Gastrocnemius medialis (tissue), 4 donors: ENCODE data around the gene PHF10. TPM values are rescaled to one million over a fixed set of nuclear protein-coding genes. Genes with fewer than 3 reads are reported as not detected.
A peak's percentile ranks its signal among the peaks of the same experiment; 100 is the strongest.
"Not testable (repeated sequence)": the region's sequence is repeated elsewhere in the genome, so short reads cannot be mapped to it uniquely, and the experiment has no call there.

ENCODE experiments used
- ATAC-seq, 2 donors: fragments of 150-250 bp; one replicate each; pipeline ENCODE4 v1.9.1; 2016
- DNase-seq, 2 donors: peaks; one replicate each; pipeline ENCODE4 v3.0.0-alpha.2; 2019
- H3K27ac ChIP-seq, 4 donors: fragments of 200-600 bp; sonication (generic); 1 replicate in 1 of 4; 2 replicates in 3 of 4; pipeline ENCODE4 v1.5.1; 2016 to 2018; ENCODE audit warnings: mild to moderate bottlenecking in 2 of 4, moderate library complexity in 1 of 4
- H3K27me3 ChIP-seq, 3 donors: fragments of 200-600 bp; sonication (generic) in 2 of 3; 1 replicate in 1 of 3; 2 replicates in 2 of 3; pipeline versions ENCODE4 v1.5.1 to v1.6.0; 2016 to 2019; ENCODE audit warnings: mild to moderate bottlenecking in 1 of 3, moderate library complexity in 1 of 3
- H3K36me3 ChIP-seq, 2 donors: fragments of 200-600 bp; sonication (generic) in 1 of 2; one replicate each; pipeline ENCODE4 v1.5.1; 2017 to 2018
- H3K4me1 ChIP-seq, 2 donors: fragments of 200-600 bp; sonication (generic) in 1 of 2; one replicate each; pipeline ENCODE4 v1.5.1; 2016 to 2017; ENCODE audit warnings: mild to moderate bottlenecking in 2 of 2
- H3K4me3 ChIP-seq, 4 donors: fragments of 200-600 bp; sonication (generic) in 3 of 4; 1 replicate in 1 of 4; 2 replicates in 3 of 4; pipeline ENCODE4 v1.5.1; 2016 to 2019; ENCODE audit warnings: mild to moderate bottlenecking in 2 of 4
- H3K9me3 ChIP-seq, 3 donors: fragments of 200-600 bp; sonication (generic) in 2 of 3; 1 replicate in 1 of 3; 2 replicates in 2 of 3; pipeline ENCODE4 v1.5.1; 2016 to 2019
- POLR2A ChIP-seq, 2 donors: fragments of 450-650 bp; IDR thresholded peaks; one replicate each; pipeline ENCODE4 v1.6.1; 2017; ENCODE audit warnings: antibody characterized with exemption in 2 of 2, mild to moderate bottlenecking in 2 of 2, moderate library complexity in 2 of 2
- in situ Hi-C, 4 donors: fragments of 200-750 bp; cut with MboI; loops; one replicate each; pipeline versions ENCODE4 v1.15.0 to v1.8.0; 2017; ENCODE audit warnings: low sequenced_read_pairs in 4 of 4
- intact Hi-C: fragments of 100-400 bp; cut with DNase I; formaldehyde crosslinking; loops from one replicate; pipeline ENCODE4 v1.15.1; 2023; ENCODE audit warnings: low total_unique reads
- total RNA-seq, 4 donors: library from RNA; depleted of rRNA; stranded (reverse); fragments of >200 nt; gene quantifications; one replicate each; pipeline versions ENCODE4 v1.1.0 to v1.2.3, GENCODE V29; 2016
- TF ChIP-seq, protein P1 (sequence below), 5 experiments: fragments of 450-650 bp in 3 of 5; fragments of 200-600 bp in 2 of 5; sonication (generic) in 2 of 5; IDR thresholded peaks in 4 of 5; conservative IDR thresholded peaks in 1 of 5; 1 replicate in 4 of 5; 2 replicates in 1 of 5; pipeline ENCODE4 v1.5.1; 2016 to 2019; ENCODE audit warnings: antibody characterized with exemption in 5 of 5, mild to moderate bottlenecking in 3 of 5, moderate library complexity in 3 of 5

PHF10 gene
- 10 to 100 TPM; 40.1 to 58.1 (median 49.0) TPM for total RNA-seq

DNA sequence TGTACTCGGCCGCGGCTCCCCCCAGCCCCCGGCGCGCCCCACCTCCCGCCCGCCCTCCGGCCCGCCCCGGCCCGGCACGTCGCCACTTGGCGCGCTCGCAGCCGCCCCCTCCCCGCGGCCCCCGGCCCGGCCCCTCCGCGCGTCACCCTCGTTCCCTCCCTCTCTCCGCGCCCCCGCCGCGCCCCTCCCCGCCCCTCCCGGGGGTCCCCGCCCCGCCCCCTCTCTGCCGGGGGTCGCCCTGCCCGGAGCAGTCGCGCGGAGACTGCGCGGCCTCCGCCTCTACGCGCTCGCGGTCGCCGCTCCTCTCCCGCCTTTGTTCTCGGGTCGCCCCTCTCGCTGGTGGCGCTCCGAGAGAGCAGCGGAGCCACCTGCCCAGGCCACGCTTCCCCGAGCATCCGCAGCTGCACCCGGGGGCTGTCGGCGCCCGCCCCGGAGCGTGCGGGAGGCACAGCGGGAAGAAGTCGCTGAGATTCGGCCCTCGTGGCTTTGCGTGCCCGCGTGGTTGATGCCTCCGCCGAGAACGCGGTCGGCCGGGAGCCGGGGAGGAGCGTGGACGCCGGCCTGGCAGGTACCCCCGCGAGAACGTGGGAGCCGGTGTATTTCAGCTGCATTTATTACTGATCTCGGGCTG is at the start of gene PHF10:
Gene PHF10 (minus strand): TSS at position 7 of the 631 bp plus-strand sequence. CDS start 569 bp downstream, outside the sequence.
- Histone ChIP-seq H3K4me1 (peaks cover 37 to 39% of the 10 kb centered on the region in 2 donors), H3K27ac (peak within 1 kb of the TSS; percentile 85 to 98 (median 92)), H3K4me3 (peak within 1 kb of the TSS; percentile 63 to 86 (median 81)), H3K27me3 (no peaks in the 10 kb centered on the region), H3K9me3 (no peaks in the 10 kb centered on the region), H3K36me3 (no peaks in the 10 kb centered on the region)
- TF ChIP-seq, protein P1, sequence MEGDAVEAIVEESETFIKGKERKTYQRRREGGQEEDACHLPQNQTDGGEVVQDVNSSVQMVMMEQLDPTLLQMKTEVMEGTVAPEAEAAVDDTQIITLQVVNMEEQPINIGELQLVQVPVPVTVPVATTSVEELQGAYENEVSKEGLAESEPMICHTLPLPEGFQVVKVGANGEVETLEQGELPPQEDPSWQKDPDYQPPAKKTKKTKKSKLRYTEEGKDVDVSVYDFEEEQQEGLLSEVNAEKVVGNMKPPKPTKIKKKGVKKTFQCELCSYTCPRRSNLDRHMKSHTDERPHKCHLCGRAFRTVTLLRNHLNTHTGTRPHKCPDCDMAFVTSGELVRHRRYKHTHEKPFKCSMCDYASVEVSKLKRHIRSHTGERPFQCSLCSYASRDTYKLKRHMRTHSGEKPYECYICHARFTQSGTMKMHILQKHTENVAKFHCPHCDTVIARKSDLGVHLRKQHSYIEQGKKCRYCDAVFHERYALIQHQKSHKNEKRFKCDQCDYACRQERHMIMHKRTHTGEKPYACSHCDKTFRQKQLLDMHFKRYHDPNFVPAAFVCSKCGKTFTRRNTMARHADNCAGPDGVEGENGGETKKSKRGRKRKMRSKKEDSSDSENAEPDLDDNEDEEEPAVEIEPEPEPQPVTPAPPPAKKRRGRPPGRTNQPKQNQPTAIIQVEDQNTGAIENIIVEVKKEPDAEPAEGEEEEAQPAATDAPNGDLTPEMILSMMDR (IDR thresholded peaks at IDR 0.05 in 4 of 5, conservative IDR thresholded peaks at IDR 0.05 in 1 of 5), result no peak
- TF ChIP-seq POLR2A (IDR thresholded peaks at IDR 0.05), result no peak
- in situ Hi-C loops (no loop called here), intact Hi-C loops (loop anchor here (10.0 kb wide), 1 partner anchor 830 kb away; the partner anchor contains the start of genes PSMB1 and TBP)
- peak; percentile 50 to 53 for ATAC-seq
- DNase-seq, result peak in 1 of 2 donors; percentile 25

DNA sequence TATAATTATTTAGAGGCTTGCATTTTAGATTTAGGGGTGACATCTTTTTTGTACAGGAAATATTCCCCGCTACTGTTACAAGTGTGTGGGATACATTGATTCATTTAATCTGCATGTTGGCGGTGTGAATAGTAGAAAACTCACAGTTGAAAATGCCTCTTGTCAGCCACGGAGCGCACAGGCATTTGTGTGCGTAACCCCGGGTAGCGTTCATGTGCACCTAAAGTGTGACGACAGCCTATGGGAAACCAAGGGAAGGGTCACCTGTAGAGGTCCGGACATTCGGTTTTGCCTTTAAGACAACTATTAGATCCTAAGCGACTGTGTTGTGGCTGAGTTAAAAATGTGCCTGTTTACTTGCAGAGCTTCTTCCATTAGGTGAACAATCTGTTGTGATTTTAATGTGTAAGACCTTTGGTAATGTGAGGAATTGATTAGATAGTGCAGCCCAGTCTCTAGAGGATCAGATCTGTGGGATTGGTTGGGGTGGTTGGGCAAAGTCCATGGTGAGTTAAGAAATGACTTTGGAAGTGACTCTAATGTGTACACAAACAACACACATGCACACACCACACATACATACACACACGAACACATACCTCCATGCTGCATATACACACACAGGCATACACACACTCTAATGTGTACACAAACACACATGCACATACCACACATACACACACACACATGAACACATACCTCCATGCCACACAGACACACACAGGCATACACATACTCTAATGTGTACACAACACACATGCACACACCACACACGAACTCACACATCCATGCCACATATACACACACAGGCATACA is 42.8 kb upstream of the PHF10 start:
- Histone ChIP-seq H3K27me3 (no peaks in the 10 kb centered on the region), H3K4me3 (no peak overlapping the region), H3K4me1 (peaks cover 0 to 6% of the 10 kb centered on the region in 2 donors), H3K36me3 (peaks cover 0 to 67% of the 10 kb centered on the region in 2 donors), H3K9me3 (no peaks in the 10 kb centered on the region), H3K27ac (no peak overlapping the region)
- no peak for ATAC-seq
- in situ Hi-C loops (no loop called here), intact Hi-C loops (no loop called here)
- no peak for DNase-seq
- no peak for TF ChIP-seq POLR2A (IDR thresholded peaks at IDR 0.05)
- TF ChIP-seq, protein P1 (IDR thresholded peaks at IDR 0.05 in 4 of 5, conservative IDR thresholded peaks at IDR 0.05 in 1 of 5), result no peak

DNA sequence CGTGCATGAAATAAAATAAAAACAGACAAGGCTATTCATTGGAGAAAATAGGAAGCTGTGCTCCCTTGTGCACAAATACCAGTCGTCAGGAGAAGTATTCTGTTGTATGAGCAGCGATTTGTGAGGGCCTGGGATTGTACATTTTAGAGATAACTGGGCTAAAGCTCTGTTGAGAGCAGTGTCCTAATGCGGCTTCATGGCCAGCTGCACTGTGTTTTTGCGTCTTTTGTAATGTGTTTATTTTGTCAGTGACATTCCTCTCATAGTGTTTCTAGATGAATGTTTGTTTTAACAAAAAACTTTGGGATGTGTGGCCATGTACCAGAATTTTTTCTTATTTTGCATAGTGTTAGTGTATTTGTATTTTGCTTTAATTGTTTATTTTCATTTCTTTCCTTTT is 41.9 kb upstream of the PHF10 start:
- H3K4me1 ChIP-seq, result peaks cover 0 to 6% of the 10 kb centered on the region in 2 donors
- no peak overlapping the region for H3K4me3 ChIP-seq
- H3K27ac ChIP-seq, result no peak overlapping the region
- intact Hi-C loops (no loop called here), in situ Hi-C loops (no loop called here)
- no peak for TF ChIP-seq POLR2A (IDR thresholded peaks at IDR 0.05)
- TF ChIP-seq, protein P1 (IDR thresholded peaks at IDR 0.05 in 4 of 5, conservative IDR thresholded peaks at IDR 0.05 in 1 of 5), result no peak
- H3K9me3 ChIP-seq, result no peaks in the 10 kb centered on the region
- peaks cover 0 to 69% of the 10 kb centered on the region in 2 donors for H3K36me3 ChIP-seq
- DNase-seq, result no peak
- no peaks in the 10 kb centered on the region for H3K27me3 ChIP-seq
- ATAC-seq, result no peak

DNA sequence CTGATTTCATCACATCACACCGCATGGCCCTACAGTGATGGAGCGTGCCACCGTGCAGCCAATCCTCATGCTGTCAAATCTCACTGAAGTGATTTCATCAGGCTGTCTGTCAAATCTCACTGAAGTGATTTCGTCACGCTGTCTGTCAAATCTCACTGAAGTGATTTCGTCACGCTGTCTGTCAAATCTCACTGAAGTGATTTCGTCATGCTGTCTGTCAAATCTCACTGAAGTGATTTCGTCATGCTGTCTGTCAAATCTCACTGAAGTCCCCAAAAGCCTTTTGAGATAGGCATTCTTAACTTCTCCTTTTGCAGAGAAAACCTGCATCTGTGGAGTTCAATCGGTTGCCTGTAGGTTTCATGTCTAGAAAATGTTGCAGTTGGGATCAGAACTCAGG is 41.5 kb upstream of the PHF10 start:
- peaks cover 0 to 73% of the 10 kb centered on the region in 2 donors for H3K36me3 ChIP-seq
- ATAC-seq, result not testable (repeated sequence)

DNA sequence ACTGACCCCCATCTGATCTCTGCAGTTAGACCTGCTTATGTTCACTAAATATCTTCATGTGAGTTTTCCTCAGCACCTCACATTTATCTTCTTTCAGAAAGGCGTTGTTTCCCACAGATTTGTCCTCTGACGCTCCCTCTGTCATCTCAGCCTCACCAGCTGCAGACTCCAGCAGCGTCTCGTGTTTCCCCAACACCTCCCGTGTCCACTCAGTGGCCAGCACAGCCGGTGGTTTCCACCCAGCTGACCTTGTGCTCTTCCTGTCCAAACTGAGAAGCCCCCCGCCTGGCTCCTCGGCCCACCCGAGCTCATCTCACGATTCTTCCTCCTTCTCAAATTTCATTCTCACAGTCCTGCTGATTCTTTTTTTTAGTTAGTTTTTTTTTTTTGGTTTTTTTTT is 39.6 kb upstream of the PHF10 start:
- H3K9me3 ChIP-seq, result no peaks in the 10 kb centered on the region
- ATAC-seq (no peak), DNase-seq (no peak)
- H3K27me3 ChIP-seq, result no peaks in the 10 kb centered on the region
- peaks cover 0 to 74% of the 10 kb centered on the region in 2 donors for H3K36me3 ChIP-seq
- in situ Hi-C loops (no loop called here), intact Hi-C loops (no loop called here)
- H3K4me3 ChIP-seq, result no peak overlapping the region
- no peak overlapping the region for H3K27ac ChIP-seq
- no peak for TF ChIP-seq POLR2A (IDR thresholded peaks at IDR 0.05)
- TF ChIP-seq, protein P1 (IDR thresholded peaks at IDR 0.05 in 4 of 5, conservative IDR thresholded peaks at IDR 0.05 in 1 of 5), result no peak
- peaks cover 0 to 6% of the 10 kb centered on the region in 2 donors for H3K4me1 ChIP-seq

More for the DNA sequence above, 41.5 kb upstream of the PHF10 start:
- H3K27ac ChIP-seq, intact Hi-C loops, H3K4me3 ChIP-seq, H3K9me3 ChIP-seq, DNase-seq, in situ Hi-C loops, H3K27me3 ChIP-seq, H3K4me1 ChIP-seq: not testable (repeated sequence)
